SHP77 (cell line): Measurements from ENCODE around the gene CD34.

Source experiments
- DNase-seq, 2 experiments: peaks; one replicate each; lab custom pipeline; 2025; lab: John Stamatoyannopoulos, UW

CD34 gene

GRCh38 chr1:207873055-207873890 lies 37.7 kb downstream of the CD34 start:
- no peak for DNase-seq

GRCh38 chr1:207872621-207873020 lies 38.3 kb downstream of the CD34 start:
- DNase-seq: no peak

GRCh38 chr1:207871117-207871649 lies 39.7 kb downstream of the CD34 start:
- no peak for DNase-seq

GRCh38 chr1:207870306-207871031 lies 40.5 kb downstream of the CD34 start:
- no peak for DNase-seq

GRCh38 chr1:207869859-207870258 lies 41.1 kb downstream of the CD34 start:
- no peak for DNase-seq

GRCh38 chr1:207868774-207869721 lies 41.9 kb downstream of the CD34 start:
- DNase-seq: peak; percentile 52

- peak in 1 of 2 experiments; percentile 8 for DNase-seq
Measured at GRCh38 chr1:207868251-207868773, 42.6 kb downstream of the CD34 start.

- no peak for DNase-seq
Measured at GRCh38 chr1:207867136-207868109, 43.5 kb downstream of the CD34 start.

GRCh38 chr1:207866471-207867135 lies 44.3 kb downstream of the CD34 start:
- no peak for DNase-seq

- no peak for DNase-seq
Measured at GRCh38 chr1:207863893-207864535, 46.9 kb downstream of the CD34 start.

GRCh38 chr1:207862241-207862787 lies 48.6 kb downstream of the CD34 start:
- no peak for DNase-seq

- no peak for DNase-seq
Measured at GRCh38 chr1:207861442-207862177, 49.3 kb downstream of the CD34 start.

GRCh38 chr1:207860531-207860930 lies 50.4 kb downstream of the CD34 start:
- no peak for DNase-seq

GRCh38 chr1:207858806-207859205 lies 52.1 kb downstream of the CD34 start:
- no peak for DNase-seq

- DNase-seq: no peak
Measured at GRCh38 chr1:207858281-207858680, 52.6 kb downstream of the CD34 start.

GRCh38 chr1:207857447-207857846 lies 53.5 kb downstream of the CD34 start:
- no peak for DNase-seq

GRCh38 chr1:207856276-207857023 lies 54.5 kb downstream of the CD34 start:
- no peak for DNase-seq

- DNase-seq: no peak
Measured at GRCh38 chr1:207854001-207854400, 56.9 kb downstream of the CD34 start.
